NOMO-1 treated with DMSO at 0.1 percent for 48 hours (cell line): ENCODE results near the gene CHST10.
"Not testable (repeated sequence)": the region's sequence is repeated elsewhere in the genome, so short reads cannot be mapped to it uniquely, and the experiment has no call there.

Source experiments
- DNase-seq: peaks from one replicate; lab custom pipeline; 2025; ENCODE audit not compliant: unreplicated experiment; lab: John Stamatoyannopoulos, UW

CHST10 gene

DNA sequence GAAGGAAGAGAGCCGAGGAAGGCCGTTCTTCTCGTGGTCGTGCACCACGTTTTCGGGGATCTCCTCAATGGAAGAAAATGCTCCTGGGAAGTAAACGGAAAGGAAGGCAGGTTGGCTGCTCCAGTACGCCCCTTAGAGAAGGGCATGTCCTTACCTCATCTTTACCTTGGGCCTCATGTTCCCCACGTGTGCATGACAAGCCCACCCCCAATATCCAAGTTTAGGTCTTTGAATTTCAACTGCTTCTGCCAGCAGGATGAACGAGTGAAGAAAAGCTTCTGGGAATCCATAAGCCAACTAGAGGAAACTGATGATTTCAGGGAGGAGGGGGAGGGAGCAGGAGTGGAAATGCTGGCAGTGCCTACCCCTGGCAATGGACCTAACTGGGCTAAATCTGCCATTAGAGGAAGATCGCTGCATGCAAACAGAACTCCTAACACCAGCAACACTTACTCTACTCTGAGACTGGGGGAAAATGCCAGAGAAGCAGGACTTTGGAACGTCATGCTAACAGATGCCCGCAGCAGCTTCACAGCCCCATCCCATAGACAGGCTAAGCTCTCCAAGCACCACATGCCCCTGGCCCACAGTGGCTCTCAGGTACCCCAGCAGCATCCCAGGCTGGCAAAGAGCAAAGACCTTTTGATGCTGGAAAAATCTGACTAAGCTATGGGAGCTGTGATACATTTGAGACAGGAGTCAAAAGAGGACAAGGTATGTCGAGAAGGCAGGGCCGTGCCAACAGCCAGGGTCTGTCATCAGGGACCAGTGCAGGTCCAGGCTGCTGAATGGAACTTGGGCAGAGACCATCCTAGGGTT lies 21.7 kb downstream of the CHST10 start:
- DNase-seq: no peak

GRCh38 chr2:100394111-100394641 lies 23.3 kb downstream of the CHST10 start:
- DNase-seq: no peak

DNA sequence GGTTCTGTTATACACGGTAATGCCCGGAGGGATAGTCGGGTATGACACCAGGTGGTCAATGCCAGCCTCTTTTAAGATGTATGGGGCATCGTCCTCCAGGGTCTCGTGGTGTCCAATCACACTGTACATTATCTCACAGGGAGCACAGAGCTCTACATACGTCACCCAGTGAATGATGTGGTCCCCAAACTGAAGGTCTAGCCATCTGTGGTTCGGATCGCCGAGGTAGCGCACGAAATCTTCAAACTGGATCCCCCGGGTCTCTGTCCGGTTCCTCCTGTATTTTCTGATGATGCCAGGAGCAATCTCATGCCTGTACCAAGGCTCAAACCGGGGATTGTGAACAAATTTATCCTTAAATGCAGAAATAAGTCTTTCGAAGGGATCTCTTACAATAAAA lies 24.1 kb downstream of the CHST10 start:
- no peak for DNase-seq

- no peak for DNase-seq
Observed at GRCh38 chr2:100392715-100393114, 24.8 kb downstream of the CHST10 start.

DNA sequence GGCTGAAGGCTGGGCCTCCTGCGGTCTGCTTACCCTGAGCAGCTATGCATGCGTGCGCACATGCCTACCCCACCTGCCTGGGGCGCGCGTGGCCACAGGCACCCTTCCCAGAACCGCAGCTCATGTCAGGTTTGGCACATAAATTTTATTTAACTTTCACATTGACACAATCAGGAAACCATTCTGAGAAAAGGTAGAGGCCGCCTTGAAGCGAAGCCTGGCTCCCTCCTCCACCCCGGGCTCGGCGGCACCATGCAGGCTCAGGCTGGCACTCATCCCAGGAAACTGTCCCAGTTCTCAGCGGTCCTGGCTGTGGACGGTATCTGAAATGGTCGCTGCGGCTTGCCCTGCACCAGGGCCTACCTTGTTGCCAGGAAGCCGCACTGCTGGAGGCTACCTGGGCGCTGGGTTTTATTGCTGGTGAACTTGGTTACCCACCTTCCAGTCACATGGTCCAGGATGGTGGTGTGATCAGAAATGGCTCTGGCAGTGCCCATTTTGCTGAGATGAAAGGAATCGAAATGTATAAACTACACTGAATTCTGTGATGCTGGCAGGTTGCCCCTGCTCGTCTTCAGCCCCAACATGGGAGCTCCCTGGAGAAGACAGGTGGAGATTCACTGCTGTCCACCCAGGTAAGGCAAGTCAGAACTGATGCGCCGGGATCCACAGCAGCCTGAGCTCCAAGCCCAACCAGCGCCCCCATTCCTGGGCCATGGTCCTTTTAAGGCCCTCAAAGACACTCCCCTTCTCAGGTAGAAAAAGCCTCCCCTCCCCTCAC lies 25.5 kb downstream of the CHST10 start:
- DNase-seq: no peak

DNA sequence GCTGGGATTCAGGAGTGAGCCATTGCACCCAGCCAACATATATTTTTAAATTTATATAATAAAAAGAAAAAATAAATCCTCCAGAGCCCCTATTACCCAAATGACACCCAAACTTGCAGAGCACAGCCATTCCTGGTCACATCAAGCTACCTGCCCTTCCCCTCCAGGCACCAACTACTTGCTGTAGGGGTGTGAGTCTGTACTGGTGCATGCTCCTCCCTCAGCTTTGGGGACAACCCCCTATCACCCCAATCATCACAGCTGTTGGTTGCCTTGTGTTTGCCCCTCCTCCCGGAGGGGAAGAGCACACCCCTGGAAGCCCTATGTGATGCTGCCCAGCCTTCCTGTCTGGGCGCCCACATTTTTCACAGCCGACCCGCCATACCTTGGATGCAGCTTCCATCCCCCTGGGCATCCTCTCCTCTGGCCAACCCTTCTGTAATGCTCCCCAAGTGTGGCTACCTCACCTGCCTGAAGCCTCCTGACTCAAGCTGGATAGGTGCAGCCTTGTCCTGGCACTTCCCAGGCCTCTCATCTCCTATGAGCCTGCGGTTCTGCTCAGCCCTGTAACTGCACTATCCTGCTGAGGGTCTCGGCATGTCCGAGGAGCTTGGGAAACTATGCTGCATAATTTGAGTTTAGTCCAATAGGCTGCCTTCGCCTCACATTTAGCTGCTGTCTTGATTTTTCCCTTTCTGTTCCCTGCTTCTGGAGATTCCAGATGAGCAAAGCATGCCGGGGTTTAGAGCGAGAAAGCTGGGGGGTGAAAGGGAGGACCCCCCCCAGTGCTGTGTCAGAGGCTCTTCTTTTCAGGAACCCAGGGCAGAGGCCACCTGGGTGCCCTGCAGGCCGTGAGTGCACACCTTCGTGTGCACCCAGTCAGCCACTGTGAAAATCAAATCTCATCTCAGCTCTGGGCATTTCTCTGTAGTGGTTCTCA lies 27.2 kb downstream of the CHST10 start:
- no peak for DNase-seq

- no peak for DNase-seq
Observed at GRCh38 chr2:100388703-100389102, 28.8 kb downstream of the CHST10 start.

DNA sequence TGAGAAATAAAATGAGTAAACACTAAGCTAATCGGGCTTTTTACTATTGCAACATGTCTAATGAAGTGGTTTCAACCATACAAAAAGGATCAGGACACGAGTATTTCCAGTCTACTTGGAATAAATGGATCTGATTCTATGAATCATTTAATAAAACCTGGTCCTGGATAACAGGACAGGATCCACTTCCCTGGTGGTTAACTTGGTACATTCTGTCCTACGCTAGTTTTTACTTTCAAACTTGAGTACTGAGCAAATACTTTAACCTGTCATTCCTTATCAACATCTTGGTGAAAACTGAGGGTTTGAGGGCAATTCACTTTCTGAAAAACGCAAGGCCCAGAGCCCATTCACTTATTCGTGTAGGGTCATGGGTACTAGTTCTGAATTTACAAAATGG lies 33.5 kb downstream of the CHST10 start:
- no peak for DNase-seq

DNA sequence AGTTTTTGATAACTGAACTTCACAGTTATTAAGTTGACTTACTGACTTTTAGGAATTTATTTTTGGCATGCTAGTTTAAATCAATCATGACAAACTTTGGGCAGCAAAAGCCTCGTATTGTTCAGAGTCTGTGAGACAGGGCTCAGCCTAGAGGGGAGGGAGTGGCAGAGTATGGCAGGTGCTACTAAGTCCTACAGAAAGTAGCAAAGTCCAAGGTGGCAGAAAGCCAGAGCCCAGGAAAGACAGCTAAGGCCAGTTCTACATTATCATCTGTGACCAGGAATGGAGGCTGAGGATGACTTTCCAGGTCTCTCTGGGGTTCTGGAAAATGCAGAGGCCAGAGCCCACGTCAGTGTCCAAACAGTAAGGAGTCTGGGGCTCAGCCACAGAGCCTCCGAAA lies 34.2 kb downstream of the CHST10 start:
- no peak for DNase-seq

DNA sequence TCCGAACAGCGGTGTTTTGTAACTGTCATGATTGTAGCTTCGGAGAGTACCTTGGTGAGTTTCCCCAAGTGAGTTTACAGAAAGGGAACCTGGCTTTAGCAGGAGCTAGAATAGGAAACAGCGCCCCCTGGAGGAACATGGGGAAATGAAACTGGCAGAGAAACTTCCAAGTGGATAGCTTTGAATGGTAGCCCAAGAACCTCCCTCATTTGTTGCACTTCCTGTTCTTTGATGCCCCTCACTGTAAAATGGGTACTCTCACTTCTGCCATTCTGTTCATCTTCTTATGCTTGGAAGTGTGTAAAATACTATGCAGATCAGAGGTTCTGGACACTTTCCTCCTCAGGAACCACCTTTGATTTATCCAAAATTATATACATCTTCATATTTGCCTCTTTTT lies 36.2 kb downstream of the CHST10 start:
- DNase-seq: peak; percentile 93

DNA sequence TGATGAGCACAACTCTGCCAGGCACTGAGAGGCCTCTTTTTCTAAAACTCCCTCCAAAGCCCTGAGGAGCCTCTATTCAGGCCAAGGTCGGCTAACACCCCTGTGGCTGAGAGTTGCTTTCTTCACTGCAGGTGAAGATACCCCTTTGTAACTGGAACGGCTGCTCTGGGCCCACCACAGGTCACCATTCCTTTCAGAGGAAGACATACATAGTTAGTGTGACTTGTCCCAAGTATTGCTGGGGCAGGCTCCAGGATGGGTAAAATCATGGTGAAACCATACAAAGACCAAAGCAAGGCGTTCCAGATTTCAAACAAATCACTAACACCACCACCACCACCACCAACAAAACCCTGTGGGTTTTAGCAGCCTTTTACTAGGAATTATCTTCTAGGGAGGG lies 36.8 kb downstream of the CHST10 start:
- no peak for DNase-seq

DNA sequence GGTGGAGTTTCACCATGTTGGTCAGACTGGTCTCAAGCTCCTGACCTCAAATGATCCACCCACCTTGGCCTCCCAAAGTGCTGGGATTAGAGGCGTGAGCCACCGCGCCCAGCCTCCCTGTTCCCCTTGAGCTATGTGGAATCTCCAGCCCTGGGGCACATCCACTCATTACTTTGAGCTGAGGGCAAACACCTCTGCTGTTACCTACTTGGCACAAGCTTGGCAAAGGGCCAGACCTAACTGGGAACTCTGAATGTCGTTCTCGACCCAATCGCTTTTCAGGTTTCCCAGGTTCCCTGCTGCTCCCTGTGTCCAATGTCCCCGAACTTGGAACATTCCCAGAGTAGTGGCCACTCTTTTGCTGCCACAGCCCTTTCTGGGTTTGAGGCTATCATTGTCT lies 40.6 kb downstream of the CHST10 start:
- no peak for DNase-seq

- DNase-seq: no peak
Observed at GRCh38 chr2:100367163-100367562, 50.3 kb downstream of the CHST10 start.

- DNase-seq: no peak
Observed at GRCh38 chr2:100365434-100365833, 52.0 kb downstream of the CHST10 start.

GRCh38 chr2:100362269-100362668 lies 55.2 kb downstream of the CHST10 start:
- not testable (repeated sequence) for DNase-seq

GRCh38 chr2:100359576-100359975 lies 57.9 kb downstream of the CHST10 start:
- DNase-seq: no peak

GRCh38 chr2:100358554-100358953 lies 58.9 kb downstream of the CHST10 start:
- DNase-seq: no peak

DNA sequence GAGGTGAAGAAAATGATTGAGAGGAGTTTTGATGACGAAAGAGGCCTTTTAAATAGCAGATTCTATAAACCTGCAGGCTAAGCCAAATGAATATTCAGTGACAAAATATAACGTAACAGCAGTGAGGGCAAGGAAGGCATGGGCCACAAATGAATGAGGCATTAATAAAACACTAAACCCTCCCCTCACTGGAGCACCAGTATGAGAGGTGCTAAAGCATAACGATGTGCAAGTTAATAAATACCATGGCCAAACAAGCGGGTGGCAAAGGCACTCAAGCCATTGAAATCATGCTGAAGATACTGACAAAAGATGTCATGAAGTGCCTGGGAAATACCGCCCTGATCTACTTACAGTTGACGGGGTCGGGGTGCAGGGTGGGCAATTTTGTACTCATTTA lies 64.9 kb downstream of the CHST10 start:
- no peak for DNase-seq

GRCh38 chr2:100350661-100351185 lies 66.7 kb downstream of the CHST10 start:
- DNase-seq: no peak

DNA sequence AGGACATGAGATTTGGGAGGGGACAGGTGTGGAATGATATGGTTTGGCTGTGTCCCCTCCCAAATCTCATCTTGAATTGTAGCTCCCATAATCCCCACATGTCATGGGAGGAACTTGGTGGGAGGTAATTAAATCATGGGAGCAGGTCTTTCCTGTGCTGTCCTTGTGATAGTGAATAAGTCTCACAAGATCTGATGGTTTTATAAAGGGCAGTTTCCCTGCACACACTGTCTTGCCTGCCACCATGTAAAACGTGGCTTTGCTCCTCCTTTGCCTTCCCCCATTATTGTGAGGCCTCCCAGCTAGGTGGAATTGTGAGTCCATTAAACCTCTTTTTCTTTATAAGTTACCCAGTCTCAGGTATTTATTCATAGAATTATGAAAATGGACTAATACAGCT lies 72.3 kb downstream of the CHST10 start:
- not testable (repeated sequence) for DNase-seq

GRCh38 chr2:100344433-100344832 lies 73.0 kb downstream of the CHST10 start:
- DNase-seq: no peak
